ENCODE measurements around the gene PEG3. TPM values are rescaled to one million over a fixed set of nuclear protein-coding genes. Genes with fewer than 3 reads are reported as not detected.

The PEG3 gene
- total and polyA plus RNA-seq, 2 of the 13 experiments (the other 11 are each of a cell fraction or from before 2014, with no cell fraction given), result 217 to 394 TPM

DNA sequence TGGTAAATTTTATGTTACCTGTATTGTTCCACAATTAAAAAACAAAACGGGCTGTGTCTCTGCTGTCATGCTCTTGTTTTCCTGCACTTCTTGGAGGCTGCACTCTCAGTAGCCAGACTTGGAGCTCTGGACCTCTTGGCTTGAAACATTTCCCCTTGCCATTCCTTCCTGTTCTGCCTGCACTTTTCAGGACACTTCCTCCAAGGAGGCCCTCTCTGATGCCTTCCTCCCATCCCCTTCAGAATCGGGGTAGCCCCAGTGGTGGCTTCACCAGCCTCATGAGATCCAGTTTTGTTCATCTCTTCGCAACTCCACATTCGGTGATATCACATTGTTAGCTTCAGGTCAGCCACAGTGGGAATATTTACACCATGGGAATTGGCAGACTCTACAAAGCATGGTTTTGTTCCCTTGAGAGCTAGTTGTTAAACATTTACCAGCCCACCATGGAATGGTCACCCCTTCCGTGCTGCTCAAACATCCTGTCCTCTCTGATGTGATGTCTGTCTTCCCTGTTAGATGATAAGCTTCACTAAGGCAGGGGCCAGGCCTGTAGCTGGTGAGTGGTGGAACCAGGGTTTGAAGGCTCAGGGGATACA, 40.2 kb upstream of the PEG3 start (continued):
- TF ChIP-seq, protein P1, sequence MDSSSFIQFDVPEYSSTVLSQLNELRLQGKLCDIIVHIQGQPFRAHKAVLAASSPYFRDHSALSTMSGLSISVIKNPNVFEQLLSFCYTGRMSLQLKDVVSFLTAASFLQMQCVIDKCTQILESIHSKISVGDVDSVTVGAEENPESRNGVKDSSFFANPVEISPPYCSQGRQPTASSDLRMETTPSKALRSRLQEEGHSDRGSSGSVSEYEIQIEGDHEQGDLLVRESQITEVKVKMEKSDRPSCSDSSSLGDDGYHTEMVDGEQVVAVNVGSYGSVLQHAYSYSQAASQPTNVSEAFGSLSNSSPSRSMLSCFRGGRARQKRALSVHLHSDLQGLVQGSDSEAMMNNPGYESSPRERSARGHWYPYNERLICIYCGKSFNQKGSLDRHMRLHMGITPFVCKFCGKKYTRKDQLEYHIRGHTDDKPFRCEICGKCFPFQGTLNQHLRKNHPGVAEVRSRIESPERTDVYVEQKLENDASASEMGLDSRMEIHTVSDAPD (CRISPR knock-in tag; IDR thresholded peaks at IDR 0.05), result peak; percentile 55
- TF ChIP-seq GTF2F1 (IDR thresholded peaks at IDR 0.05; ENCODE audit: low read length) (no peak), ZNF251 (CRISPR knock-in tag; IDR thresholded peaks at IDR 0.05) (no peak), ZNF30 (CRISPR knock-in tag; IDR thresholded peaks at IDR 0.05) (no peak), ZNF160 (CRISPR knock-in tag; IDR thresholded peaks at IDR 0.05) (no peak), EHMT2 (IDR thresholded peaks at IDR 0.05; ENCODE audit: borderline replicate concordance, low read depth, low read length) (peak; percentile 17; the same call in 1 of the 2 replicates), ZNF772 (CRISPR knock-in tag; IDR thresholded peaks at IDR 0.05) (peak; percentile 89), TBX3 (IDR thresholded peaks at IDR 0.05; ENCODE audit: borderline replicate concordance) (peak; percentile 49; the same call in 1 of the 2 replicates), ZFP90 (CRISPR knock-in tag; IDR thresholded peaks at IDR 0.05; ENCODE audit: borderline replicate concordance) (no peak), ETV5 (CRISPR knock-in tag; IDR thresholded peaks at IDR 0.05; ENCODE audit: borderline replicate concordance) (peak; percentile 99)
- TF ChIP-seq, protein P2, sequence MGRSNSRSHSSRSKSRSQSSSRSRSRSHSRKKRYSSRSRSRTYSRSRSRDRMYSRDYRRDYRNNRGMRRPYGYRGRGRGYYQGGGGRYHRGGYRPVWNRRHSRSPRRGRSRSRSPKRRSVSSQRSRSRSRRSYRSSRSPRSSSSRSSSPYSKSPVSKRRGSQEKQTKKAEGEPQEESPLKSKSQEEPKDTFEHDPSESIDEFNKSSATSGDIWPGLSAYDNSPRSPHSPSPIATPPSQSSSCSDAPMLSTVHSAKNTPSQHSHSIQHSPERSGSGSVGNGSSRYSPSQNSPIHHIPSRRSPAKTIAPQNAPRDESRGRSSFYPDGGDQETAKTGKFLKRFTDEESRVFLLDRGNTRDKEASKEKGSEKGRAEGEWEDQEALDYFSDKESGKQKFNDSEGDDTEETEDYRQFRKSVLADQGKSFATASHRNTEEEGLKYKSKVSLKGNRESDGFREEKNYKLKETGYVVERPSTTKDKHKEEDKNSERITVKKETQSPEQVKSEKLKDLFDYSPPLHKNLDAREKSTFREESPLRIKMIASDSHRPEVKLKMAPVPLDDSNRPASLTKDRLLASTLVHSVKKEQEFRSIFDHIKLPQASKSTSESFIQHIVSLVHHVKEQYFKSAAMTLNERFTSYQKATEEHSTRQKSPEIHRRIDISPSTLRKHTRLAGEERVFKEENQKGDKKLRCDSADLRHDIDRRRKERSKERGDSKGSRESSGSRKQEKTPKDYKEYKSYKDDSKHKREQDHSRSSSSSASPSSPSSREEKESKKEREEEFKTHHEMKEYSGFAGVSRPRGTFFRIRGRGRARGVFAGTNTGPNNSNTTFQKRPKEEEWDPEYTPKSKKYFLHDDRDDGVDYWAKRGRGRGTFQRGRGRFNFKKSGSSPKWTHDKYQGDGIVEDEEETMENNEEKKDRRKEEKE (IDR thresholded peaks at IDR 0.05), result no peak
- TF ChIP-seq, protein P3, sequence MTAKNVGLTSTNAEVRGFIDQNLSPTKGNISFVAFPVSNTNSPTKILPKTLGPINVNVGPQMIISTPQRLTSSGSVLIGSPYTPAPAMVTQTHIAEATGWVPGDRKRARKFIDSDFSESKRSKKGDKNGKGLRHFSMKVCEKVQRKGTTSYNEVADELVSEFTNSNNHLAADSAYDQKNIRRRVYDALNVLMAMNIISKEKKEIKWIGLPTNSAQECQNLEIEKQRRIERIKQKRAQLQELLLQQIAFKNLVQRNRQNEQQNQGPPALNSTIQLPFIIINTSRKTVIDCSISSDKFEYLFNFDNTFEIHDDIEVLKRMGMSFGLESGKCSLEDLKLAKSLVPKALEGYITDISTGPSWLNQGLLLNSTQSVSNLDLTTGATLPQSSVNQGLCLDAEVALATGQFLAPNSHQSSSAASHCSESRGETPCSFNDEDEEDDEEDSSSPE (CRISPR knock-in tag; IDR thresholded peaks at IDR 0.05), result peak; percentile 65
- TF ChIP-seq, protein P4, sequence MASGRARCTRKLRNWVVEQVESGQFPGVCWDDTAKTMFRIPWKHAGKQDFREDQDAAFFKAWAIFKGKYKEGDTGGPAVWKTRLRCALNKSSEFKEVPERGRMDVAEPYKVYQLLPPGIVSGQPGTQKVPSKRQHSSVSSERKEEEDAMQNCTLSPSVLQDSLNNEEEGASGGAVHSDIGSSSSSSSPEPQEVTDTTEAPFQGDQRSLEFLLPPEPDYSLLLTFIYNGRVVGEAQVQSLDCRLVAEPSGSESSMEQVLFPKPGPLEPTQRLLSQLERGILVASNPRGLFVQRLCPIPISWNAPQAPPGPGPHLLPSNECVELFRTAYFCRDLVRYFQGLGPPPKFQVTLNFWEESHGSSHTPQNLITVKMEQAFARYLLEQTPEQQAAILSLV (CRISPR knock-in tag; IDR thresholded peaks at IDR 0.05; ENCODE audit: borderline replicate concordance), result no peak; the same call in none of the 2 replicates
- TF ChIP-seq, protein P5, sequence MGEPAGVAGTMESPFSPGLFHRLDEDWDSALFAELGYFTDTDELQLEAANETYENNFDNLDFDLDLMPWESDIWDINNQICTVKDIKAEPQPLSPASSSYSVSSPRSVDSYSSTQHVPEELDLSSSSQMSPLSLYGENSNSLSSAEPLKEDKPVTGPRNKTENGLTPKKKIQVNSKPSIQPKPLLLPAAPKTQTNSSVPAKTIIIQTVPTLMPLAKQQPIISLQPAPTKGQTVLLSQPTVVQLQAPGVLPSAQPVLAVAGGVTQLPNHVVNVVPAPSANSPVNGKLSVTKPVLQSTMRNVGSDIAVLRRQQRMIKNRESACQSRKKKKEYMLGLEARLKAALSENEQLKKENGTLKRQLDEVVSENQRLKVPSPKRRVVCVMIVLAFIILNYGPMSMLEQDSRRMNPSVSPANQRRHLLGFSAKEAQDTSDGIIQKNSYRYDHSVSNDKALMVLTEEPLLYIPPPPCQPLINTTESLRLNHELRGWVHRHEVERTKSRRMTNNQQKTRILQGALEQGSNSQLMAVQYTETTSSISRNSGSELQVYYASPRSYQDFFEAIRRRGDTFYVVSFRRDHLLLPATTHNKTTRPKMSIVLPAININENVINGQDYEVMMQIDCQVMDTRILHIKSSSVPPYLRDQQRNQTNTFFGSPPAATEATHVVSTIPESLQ (CRISPR knock-in tag; conservative IDR thresholded peaks at IDR 0.05), result no peak
- TF ChIP-seq, protein P6, sequence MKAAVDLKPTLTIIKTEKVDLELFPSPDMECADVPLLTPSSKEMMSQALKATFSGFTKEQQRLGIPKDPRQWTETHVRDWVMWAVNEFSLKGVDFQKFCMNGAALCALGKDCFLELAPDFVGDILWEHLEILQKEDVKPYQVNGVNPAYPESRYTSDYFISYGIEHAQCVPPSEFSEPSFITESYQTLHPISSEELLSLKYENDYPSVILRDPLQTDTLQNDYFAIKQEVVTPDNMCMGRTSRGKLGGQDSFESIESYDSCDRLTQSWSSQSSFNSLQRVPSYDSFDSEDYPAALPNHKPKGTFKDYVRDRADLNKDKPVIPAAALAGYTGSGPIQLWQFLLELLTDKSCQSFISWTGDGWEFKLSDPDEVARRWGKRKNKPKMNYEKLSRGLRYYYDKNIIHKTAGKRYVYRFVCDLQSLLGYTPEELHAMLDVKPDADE (CRISPR knock-in tag; IDR thresholded peaks at IDR 0.05), result no peak
- TF ChIP-seq, protein P7, sequence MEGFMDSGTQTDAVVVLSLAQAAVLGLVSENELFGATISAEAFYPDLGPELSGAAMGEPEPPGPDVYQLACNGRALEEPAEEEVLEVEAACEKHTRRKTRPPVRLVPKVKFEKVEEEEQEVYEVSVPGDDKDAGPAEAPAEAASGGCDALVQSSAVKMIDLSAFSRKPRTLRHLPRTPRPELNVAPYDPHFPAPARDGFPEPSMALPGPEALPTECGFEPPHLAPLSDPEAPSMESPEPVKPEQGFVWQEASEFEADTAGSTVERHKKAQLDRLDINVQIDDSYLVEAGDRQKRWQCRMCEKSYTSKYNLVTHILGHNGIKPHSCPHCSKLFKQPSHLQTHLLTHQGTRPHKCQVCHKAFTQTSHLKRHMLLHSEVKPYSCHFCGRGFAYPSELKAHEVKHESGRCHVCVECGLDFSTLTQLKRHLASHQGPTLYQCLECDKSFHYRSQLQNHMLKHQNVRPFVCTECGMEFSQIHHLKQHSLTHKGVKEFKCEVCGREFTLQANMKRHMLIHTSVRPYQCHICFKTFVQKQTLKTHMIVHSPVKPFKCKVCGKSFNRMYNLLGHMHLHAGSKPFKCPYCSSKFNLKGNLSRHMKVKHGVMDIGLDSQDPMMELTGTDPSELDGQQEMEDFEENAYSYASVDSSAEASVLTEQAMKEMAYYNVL (CRISPR knock-in tag; IDR thresholded peaks at IDR 0.05; ENCODE audit: borderline replicate concordance), result peak; percentile 43; the same call in 1 of the 2 replicates

All from HepG2 (cell line).